NB4 (cell line): Measurements from ENCODE around the gene OPTN.
A peak's percentile ranks its signal among the peaks of the same experiment; 100 is the strongest.
"Not testable (repeated sequence)": the region's sequence is repeated elsewhere in the genome, so short reads cannot be mapped to it uniquely, and the experiment has no call there.

Experiments used
- DNase-seq: peaks from one replicate; pipeline ENCODE4 v3.0.0; 2010; ENCODE audit warnings: low read depth
- H3K4me3 ChIP-seq: one replicate; pipeline ENCODE4 v1.5.1; 2011; ENCODE audit warnings: mild to moderate bottlenecking, low read depth, low read length, moderate library complexity
- MYC ChIP-seq: IDR thresholded peaks from 2 replicates; pipeline ENCODE4 v1.6.1; 2011; ENCODE audit warnings: low read depth, low read length
- POLR2A ChIP-seq: IDR thresholded peaks from 2 replicates; pipeline ENCODE4 v1.6.1; 2011; ENCODE audit warnings: mild to moderate bottlenecking; ENCODE audit not compliant: insufficient read length; ENCODE audit errors: extremely low read depth
- TF ChIP-seq, protein P1 (sequence below): IDR thresholded peaks from one replicate; pipeline ENCODE4 v1.5.1; 2012; ENCODE audit warnings: low read depth, low read length
- TF ChIP-seq, protein P2 (sequence below): IDR thresholded peaks from 2 replicates; pipeline ENCODE4 v1.6.1; 2011; ENCODE audit warnings: low read depth, low read length

Gene OPTN

DNA sequence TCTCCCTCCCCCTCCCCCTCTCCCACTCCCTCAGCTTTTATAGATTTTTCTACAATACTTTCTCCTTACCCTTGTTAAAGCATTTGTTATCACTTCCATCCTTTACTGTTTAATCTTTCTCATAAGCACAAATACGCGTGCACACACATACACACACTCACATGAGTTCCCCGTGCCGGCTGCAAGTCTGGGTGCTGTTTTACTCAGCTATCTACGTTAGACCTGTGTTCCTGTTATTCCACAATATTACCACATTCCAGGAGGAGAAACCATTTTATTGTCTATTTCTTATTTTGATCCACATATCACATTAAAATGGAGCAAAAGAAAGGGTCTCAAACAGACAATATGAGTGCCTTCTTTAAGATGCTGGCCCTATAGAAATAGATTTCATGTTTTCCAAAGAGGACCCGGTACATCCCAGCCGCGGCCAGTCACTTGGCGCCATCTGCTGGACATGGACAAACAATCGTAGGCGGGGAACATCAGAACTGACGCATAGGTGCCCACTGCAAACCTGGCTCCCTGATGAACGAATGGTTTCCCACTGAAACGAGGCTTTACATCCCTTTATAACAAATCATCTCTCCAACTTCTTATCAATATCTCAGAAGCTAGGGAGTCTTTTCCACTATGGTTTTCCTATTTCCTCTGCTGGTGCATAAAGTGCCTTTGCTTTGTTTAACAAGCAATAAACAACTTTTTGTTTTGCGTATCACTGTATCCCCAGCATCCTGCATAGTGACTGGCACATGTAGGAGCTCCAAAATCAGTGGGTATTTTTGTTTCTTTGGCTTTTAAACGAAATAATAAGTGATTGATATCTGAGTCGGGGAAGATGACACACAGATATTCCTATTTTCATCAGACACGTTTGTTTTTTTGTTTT is 25.2 kb upstream of the OPTN start:
- no peak overlapping the region for H3K4me3 ChIP-seq
- DNase-seq: peak; percentile 64
- TF ChIP-seq MYC: no peak
- TF ChIP-seq, protein P1, sequence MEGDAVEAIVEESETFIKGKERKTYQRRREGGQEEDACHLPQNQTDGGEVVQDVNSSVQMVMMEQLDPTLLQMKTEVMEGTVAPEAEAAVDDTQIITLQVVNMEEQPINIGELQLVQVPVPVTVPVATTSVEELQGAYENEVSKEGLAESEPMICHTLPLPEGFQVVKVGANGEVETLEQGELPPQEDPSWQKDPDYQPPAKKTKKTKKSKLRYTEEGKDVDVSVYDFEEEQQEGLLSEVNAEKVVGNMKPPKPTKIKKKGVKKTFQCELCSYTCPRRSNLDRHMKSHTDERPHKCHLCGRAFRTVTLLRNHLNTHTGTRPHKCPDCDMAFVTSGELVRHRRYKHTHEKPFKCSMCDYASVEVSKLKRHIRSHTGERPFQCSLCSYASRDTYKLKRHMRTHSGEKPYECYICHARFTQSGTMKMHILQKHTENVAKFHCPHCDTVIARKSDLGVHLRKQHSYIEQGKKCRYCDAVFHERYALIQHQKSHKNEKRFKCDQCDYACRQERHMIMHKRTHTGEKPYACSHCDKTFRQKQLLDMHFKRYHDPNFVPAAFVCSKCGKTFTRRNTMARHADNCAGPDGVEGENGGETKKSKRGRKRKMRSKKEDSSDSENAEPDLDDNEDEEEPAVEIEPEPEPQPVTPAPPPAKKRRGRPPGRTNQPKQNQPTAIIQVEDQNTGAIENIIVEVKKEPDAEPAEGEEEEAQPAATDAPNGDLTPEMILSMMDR: peak; percentile 62

DNA sequence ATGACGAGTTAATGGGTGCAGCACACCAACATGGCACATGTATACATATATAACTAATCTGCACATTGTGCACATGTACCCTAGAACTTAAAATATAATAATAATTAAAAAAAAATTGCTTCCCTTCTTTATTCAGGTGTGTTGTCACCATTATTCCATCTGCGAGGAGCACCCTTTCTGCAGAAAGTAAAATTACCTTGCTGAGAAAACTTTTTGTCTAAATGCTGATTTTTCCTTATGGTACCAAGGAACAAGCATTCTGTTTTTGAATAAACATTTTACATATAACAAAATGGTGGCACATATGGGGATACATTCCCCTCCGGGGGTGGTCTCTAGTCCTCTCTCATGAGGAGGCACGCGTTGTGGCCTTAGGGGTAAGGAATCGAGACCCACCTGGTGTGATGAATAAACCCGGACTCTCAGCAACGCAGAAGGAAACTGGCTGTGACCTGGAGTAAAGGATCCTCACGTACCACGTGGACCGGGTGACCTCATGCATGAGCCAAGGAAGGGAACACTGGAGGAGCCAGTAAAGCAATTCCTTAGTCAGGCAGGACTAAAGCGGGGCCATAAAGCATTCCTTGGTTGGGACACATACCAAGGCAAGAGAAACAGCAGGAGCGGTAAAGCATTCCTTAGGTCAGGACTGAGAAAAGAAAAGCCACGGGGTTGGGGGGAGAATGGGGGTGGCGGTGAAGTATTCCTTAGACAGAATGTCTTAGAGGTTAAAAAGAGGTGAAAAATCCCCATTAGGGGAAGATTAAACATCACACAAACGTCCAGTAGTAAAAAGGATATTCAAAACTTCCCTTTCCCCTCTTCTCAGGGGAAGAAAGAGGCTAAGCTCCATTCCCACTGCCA is 20.8 kb upstream of the OPTN start:
- TF ChIP-seq MYC (no peak), POLR2A (no peak)
- TF ChIP-seq, protein P2, sequence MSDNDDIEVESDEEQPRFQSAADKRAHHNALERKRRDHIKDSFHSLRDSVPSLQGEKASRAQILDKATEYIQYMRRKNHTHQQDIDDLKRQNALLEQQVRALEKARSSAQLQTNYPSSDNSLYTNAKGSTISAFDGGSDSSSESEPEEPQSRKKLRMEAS: no peak
- TF ChIP-seq, protein P1: no peak
- no peak for DNase-seq

DNA sequence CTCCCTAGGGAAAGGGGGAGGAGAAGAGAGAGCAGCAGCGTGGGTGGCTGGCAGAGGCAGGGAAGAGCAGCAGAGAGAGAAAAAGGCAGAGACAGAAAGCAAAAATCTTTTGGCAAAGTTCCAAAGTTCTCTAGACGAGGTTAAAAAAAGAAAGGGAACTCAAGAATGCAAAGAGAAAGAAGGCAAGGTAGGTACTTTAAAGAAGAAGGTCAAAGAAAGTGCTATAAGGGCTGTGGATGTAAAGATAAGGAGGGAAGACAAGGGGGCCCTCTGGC is 20.2 kb upstream of the OPTN start:
- no peak for DNase-seq
- no peak for TF ChIP-seq POLR2A
- TF ChIP-seq, protein P1: no peak
- no peak for TF ChIP-seq MYC
- TF ChIP-seq, protein P2: no peak
- H3K4me3 ChIP-seq: no peak overlapping the region

More for the DNA sequence above, 20.8 kb upstream of the OPTN start:
- H3K4me3 ChIP-seq: no peak overlapping the region

DNA sequence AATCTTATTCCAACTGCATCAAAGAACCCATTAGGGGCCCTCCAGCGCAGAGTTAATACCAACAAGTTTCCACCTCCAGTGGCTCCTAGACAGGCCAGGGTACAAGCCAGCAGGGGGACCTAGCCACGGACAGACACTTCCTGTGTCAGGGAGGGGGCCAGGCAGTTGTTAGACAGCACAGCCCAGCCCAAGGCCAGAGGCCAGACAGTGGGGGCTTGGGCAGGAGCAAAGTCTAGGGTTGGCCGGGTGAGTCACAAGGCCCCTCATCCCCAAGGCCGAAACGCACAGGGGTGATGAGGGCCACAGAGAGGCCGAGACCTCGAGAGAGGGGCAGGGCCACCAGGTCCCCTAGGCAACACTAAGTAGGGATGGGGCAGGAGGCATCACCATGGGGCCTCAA is 19.3 kb upstream of the OPTN start:
- TF ChIP-seq, protein P2: no peak
- TF ChIP-seq MYC (no peak), POLR2A (no peak)
- TF ChIP-seq, protein P1: no peak
- H3K4me3 ChIP-seq: no peak overlapping the region
- DNase-seq: no peak

DNA sequence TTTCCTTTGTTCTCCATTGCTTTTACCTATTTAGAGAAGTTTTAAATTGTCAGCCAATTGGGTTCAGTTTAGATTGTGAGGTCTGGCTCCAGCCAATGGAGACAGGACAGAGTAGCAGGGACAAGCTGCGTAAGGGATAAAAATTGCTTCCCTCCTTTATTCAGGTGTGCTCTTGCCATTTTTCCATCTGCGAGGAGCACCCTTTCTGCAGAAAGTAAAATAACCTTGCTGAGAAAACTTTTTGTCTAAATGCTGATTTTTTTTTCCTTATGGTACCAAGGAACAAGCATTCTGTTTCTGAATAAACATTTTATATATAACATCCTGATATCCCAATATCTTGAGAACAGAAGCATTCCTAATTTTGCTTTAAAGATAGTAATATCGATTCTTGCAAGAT is 16.3 kb upstream of the OPTN start:
- DNase-seq: not testable (repeated sequence)

DNA sequence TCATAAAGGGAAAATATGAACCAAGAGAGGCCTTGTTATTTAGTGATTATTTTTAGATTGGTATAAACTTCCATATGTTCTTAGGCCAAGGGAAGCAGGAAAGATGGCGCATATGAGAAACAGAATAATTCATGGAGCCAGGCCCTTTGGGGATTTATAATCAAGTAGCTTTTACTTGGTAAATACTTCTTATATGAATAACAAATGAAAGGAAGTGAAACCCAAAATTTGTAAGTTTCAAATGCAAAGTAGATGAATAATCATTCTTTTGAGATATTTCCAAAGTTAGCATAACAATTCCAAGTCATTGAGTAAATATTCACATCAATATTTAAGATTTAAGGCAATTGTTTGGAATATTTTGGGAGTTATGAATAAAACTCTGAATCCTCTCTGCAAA is 13.9 kb upstream of the OPTN start:
- no peak for DNase-seq
- H3K4me3 ChIP-seq: no peak overlapping the region
- TF ChIP-seq, protein P1: no peak
- TF ChIP-seq MYC (no peak), POLR2A (no peak)
- TF ChIP-seq, protein P2: no peak

More for the DNA sequence above, 16.3 kb upstream of the OPTN start:
- H3K4me3 ChIP-seq: not testable (repeated sequence)
